Vagina (tissue), 2 donors: Measurements from ENCODE around the gene ROCK2. TPM values are rescaled to one million over a fixed set of nuclear protein-coding genes. Genes with fewer than 3 reads are reported as not detected.

Experiments
- DNase-seq, 2 donors: peaks; one replicate each; pipeline ENCODE4 v3.0.0-alpha.2; 2017; ENCODE audit errors: extremely low spot score in 2 of 2
- H3K27ac ChIP-seq: fragments of 200-600 bp; sonication (generic); one replicate; pipeline ENCODE4 v1.5.1; 2019
- H3K27me3 ChIP-seq: fragments of 200-600 bp; sonication (generic); one replicate; pipeline ENCODE4 v1.5.1; 2019
- H3K36me3 ChIP-seq, 2 donors: fragments of 200-600 bp; sonication (generic); one replicate each; pipeline ENCODE4 v1.5.1; 2017 to 2019
- H3K4me1 ChIP-seq: fragments of 200-600 bp; sonication (generic); one replicate; pipeline ENCODE4 v1.5.1; 2019
- H3K4me3 ChIP-seq, 2 donors: fragments of 200-600 bp; sonication (generic); 1 replicate in 1 of 2; 2 replicates in 1 of 2; pipeline ENCODE4 v1.5.1; 2016 to 2019
- H3K9me3 ChIP-seq: fragments of 200-600 bp; sonication (generic); one replicate; pipeline ENCODE4 v1.5.1; 2019
- POLR2A ChIP-seq, 2 donors: fragments of 450-650 bp; IDR thresholded peaks; one replicate each; pipeline ENCODE4 v1.6.1; 2017; ENCODE audit warnings: antibody characterized with exemption in 2 of 2, mild to moderate bottlenecking in 2 of 2, moderate library complexity in 2 of 2
- POLR2AphosphoS5 ChIP-seq, 2 donors: sonication (generic); formaldehyde crosslinking; IDR thresholded peaks; one replicate each; pipeline ENCODE4 v1.9.0; 2017; ENCODE audit warnings: antibody characterized with exemption in 2 of 2, mild to moderate bottlenecking in 2 of 2, low read depth in 1 of 2; ENCODE audit not compliant: insufficient read depth in 1 of 2
- intact Hi-C: fragments of 100-400 bp; cut with DNase I; formaldehyde crosslinking; loops from one replicate; pipeline ENCODE4 v1.15.1; 2023
- total RNA-seq: library from RNA; depleted of rRNA; stranded (reverse); fragments of >200 nt; gene quantifications from one replicate; pipeline ENCODE4 v1.2.3, GENCODE V29; 2016
- TF ChIP-seq, protein P1 (sequence below), 3 experiments: fragments of 450-650 bp in 2 of 3; fragments of 200-600 bp in 1 of 3; sonication (generic) in 1 of 3; IDR thresholded peaks; one replicate each; pipeline ENCODE4 v1.5.1; 2017 to 2019; ENCODE audit warnings: antibody characterized with exemption in 3 of 3, mild to moderate bottlenecking in 2 of 3, moderate library complexity in 2 of 3

The ROCK2 gene
- total RNA-seq, 1 donor from 2014 or later, result 49.4 TPM

GRCh38 chr2:11179899-11180298, 164.5 kb downstream of the ROCK2 start:
- intact Hi-C loops, result no loop called here
- Histone ChIP-seq H3K27me3 (no peaks in the 10 kb centered on the region), H3K36me3 (peaks cover 0 to 19% of the 10 kb centered on the region in 2 donors), H3K9me3 (no peaks in the 10 kb centered on the region), H3K4me1 (no peaks in the 10 kb centered on the region), H3K4me3 (no peak overlapping the region), H3K27ac (no peak overlapping the region)
- TF ChIP-seq POLR2A (IDR thresholded peaks at IDR 0.05), result no peak
- TF ChIP-seq POLR2AphosphoS5 (IDR thresholded peaks at IDR 0.05; ENCODE audit: insufficient read depth in 1 of 2, low read depth in 1 of 2), result no peak
- TF ChIP-seq, protein P1, sequence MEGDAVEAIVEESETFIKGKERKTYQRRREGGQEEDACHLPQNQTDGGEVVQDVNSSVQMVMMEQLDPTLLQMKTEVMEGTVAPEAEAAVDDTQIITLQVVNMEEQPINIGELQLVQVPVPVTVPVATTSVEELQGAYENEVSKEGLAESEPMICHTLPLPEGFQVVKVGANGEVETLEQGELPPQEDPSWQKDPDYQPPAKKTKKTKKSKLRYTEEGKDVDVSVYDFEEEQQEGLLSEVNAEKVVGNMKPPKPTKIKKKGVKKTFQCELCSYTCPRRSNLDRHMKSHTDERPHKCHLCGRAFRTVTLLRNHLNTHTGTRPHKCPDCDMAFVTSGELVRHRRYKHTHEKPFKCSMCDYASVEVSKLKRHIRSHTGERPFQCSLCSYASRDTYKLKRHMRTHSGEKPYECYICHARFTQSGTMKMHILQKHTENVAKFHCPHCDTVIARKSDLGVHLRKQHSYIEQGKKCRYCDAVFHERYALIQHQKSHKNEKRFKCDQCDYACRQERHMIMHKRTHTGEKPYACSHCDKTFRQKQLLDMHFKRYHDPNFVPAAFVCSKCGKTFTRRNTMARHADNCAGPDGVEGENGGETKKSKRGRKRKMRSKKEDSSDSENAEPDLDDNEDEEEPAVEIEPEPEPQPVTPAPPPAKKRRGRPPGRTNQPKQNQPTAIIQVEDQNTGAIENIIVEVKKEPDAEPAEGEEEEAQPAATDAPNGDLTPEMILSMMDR (IDR thresholded peaks at IDR 0.05), result no peak
- DNase-seq, result no peak

- H3K4me1 ChIP-seq, result no peaks in the 10 kb centered on the region
- no peaks in the 10 kb centered on the region for H3K9me3 ChIP-seq
- no peak overlapping the region for H3K4me3 ChIP-seq
- TF ChIP-seq, protein P1 (IDR thresholded peaks at IDR 0.05), result no peak
- no peak for TF ChIP-seq POLR2A (IDR thresholded peaks at IDR 0.05)
- no peak for TF ChIP-seq POLR2AphosphoS5 (IDR thresholded peaks at IDR 0.05; ENCODE audit: insufficient read depth in 1 of 2, low read depth in 1 of 2)
- H3K27ac ChIP-seq, result no peak overlapping the region
- H3K36me3 ChIP-seq, result peaks cover 0 to 19% of the 10 kb centered on the region in 2 donors
- no peaks in the 10 kb centered on the region for H3K27me3 ChIP-seq
- intact Hi-C loops, result no loop called here
- DNase-seq, result no peak
Observed at GRCh38 chr2:11179196-11179595, 165.2 kb downstream of the ROCK2 start.

- DNase-seq, result no peak
- Histone ChIP-seq H3K27me3 (no peaks in the 10 kb centered on the region), H3K27ac (no peak overlapping the region), H3K36me3 (peaks cover 0 to 19% of the 10 kb centered on the region in 2 donors), H3K4me3 (no peak overlapping the region), H3K9me3 (no peaks in the 10 kb centered on the region), H3K4me1 (no peaks in the 10 kb centered on the region)
- intact Hi-C loops, result no loop called here
- TF ChIP-seq POLR2AphosphoS5 (IDR thresholded peaks at IDR 0.05; ENCODE audit: insufficient read depth in 1 of 2, low read depth in 1 of 2) (no peak), POLR2A (IDR thresholded peaks at IDR 0.05) (no peak)
- TF ChIP-seq, protein P1 (IDR thresholded peaks at IDR 0.05), result no peak
Observed at GRCh38 chr2:11177871-11178690, 166.4 kb downstream of the ROCK2 start.

DNA sequence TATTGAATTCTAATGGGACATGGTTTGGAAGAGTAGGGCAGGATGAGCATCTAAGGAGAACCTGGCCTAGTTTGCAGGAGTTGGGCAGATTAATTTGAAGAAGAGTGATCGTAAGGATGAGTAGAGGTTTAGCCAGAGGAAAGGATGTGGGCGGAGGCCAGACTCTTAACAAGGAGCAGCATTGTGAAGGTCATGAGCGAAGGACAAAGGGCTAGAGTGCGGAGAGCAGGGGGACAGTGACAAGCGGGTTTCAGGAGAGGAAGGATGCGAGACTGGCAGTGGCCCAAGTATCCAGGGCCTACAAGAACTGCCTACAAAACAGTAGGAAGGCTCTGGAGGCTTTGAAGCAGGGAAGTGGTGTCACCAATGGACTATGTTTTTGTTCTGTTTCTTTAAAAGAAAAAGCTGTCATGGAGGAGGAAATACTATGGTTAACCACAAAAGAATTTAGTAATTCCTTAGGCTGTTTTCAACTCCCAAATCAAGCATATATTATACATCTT, 169.1 kb downstream of the ROCK2 start:
- TF ChIP-seq, protein P1 (IDR thresholded peaks at IDR 0.05), result no peak
- TF ChIP-seq POLR2A (IDR thresholded peaks at IDR 0.05), result no peak
- TF ChIP-seq POLR2AphosphoS5 (IDR thresholded peaks at IDR 0.05; ENCODE audit: insufficient read depth in 1 of 2, low read depth in 1 of 2), result no peak
- peaks cover 0 to 13% of the 10 kb centered on the region in 2 donors for H3K36me3 ChIP-seq
- H3K9me3 ChIP-seq, result no peaks in the 10 kb centered on the region
- no peak for DNase-seq
- H3K4me3 ChIP-seq, result no peak overlapping the region
- no peak overlapping the region for H3K27ac ChIP-seq
- no peaks in the 10 kb centered on the region for H3K4me1 ChIP-seq
- no peaks in the 10 kb centered on the region for H3K27me3 ChIP-seq
- intact Hi-C loops, result no loop called here

DNA sequence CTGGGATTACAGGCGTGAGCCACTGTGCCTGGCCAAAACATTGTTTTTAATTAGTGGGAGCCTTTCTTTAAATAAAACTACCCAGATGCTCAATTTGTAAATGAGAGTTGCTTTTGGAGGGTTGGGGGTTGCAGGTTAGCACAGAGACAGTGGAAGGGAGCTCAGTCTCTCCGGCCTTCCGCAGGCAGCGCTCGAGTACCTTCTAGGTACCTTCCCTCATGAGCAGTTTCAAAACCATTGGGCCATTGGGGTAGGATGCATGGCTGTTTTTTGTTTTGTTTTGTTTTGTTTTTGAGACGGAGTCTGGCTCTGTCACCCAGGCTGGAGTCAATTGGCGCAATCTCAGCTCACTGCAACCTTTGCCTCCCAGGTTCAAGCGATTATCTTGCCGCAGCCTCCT, 170.2 kb downstream of the ROCK2 start:
- Histone ChIP-seq H3K27ac (no peak overlapping the region), H3K9me3 (no peaks in the 10 kb centered on the region), H3K4me1 (no peaks in the 10 kb centered on the region), H3K27me3 (no peaks in the 10 kb centered on the region), H3K4me3 (no peak overlapping the region), H3K36me3 (peaks cover 0 to 9% of the 10 kb centered on the region in 2 donors)
- no peak for TF ChIP-seq POLR2A (IDR thresholded peaks at IDR 0.05)
- no peak for TF ChIP-seq POLR2AphosphoS5 (IDR thresholded peaks at IDR 0.05; ENCODE audit: insufficient read depth in 1 of 2, low read depth in 1 of 2)
- TF ChIP-seq, protein P1 (IDR thresholded peaks at IDR 0.05), result no peak
- DNase-seq, result no peak
- intact Hi-C loops, result no loop called here
